GM19239 (cell line): ENCODE measurements around the gene C3orf85.

Experiments
- DNase-seq: peaks from one replicate; pipeline ENCODE4 v3.0.0; 2011; ENCODE audit warnings: low spot score; ENCODE audit not compliant: insufficient read length
- FAIRE-seq: peaks from 2 replicates; lab custom pipeline; 2011; peaks lifted over from hg19 to GRCh38; lab: Jason Lieb, UNC

The C3orf85 gene

GRCh38 chr3:109143646-109144045 lies 7.1 kb downstream of the C3orf85 start:
- no peak for FAIRE-seq

GRCh38 chr3:109149078-109149477 lies 12.6 kb downstream of the C3orf85 start:
- FAIRE-seq: no peak
- no peak for DNase-seq

More at GRCh38 chr3:109143646-109144045, 7.1 kb downstream of the C3orf85 start:
- no peak for DNase-seq

GRCh38 chr3:109152320-109152719 lies 15.8 kb downstream of the C3orf85 start:
- no peak for FAIRE-seq
- DNase-seq: no peak

- DNase-seq: no peak
- FAIRE-seq: no peak
Measured at GRCh38 chr3:109154979-109155378, 18.5 kb downstream of the C3orf85 start.

DNA sequence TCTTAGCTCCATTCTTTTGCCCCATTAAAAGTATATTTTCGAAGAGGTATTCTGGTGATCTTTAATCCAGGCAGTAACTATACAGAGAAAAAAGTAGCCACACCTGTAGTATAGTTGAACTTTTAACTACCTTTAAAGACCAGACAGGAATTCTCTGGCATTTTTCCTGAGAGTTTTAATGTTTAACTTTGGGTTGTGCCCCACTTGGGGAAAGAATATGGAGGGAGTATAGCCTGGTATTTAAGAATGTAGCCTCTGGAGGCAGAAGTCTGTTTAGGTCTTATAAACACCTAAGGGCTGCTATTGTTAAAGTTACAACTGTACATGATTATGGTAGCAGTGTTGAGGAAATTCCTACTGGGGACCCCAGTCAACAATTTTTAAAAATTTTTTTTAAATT lies 19.3 kb downstream of the C3orf85 start:
- no peak for FAIRE-seq

DNA sequence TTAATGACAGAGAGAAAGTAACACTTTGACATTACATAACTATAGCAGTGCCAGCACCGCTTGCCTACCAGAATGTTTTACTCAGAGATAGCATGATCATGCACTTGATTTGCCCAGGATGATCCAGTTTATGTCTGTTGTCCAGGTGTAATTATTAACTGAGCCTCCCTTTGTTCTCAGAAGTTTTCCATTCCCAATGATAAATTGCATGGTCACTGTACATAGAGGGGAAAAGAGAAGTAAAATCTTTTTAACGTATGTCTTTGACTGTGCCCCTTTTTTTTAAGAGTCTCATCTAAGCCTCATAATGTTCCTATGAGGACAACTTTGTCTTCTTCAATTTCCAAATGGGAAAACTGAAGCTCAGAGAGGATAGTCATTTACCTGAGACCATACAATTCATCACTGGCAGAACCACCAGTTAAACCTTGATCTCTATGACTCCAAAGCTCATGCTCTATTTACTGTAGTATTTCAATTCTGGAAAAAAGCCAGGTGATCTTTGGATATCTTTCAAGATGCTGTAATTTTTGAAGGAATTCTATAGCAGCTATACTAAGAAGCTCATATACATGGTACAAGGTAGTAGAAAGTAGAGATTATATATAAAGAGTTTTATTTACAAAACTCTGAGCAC lies 25.1 kb downstream of the C3orf85 start:
- FAIRE-seq: no peak

More for the DNA sequence above, 19.3 kb downstream of the C3orf85 start:
- no peak for DNase-seq

DNA sequence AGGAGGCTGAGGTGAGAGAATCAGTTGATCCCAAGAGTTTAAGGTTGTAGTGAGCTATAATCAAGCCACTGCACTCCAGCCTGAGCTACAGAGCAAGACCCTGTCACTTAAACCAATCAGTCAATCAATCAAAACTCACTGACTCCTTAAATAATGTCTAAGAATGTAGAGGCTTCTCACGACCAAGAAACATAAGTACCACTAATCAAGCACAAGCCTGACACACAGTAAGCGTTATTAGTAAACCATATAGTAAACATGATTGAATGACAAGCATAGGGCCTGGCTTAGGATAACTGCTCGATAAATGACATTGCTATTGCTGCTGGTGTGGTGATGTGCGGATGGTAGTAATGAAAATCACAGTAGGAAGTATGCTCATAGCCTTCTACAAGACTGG lies 29.4 kb downstream of the C3orf85 start:
- FAIRE-seq (no peak), DNase-seq (no peak)

More for the DNA sequence above, 25.1 kb downstream of the C3orf85 start:
- no peak for DNase-seq

DNA sequence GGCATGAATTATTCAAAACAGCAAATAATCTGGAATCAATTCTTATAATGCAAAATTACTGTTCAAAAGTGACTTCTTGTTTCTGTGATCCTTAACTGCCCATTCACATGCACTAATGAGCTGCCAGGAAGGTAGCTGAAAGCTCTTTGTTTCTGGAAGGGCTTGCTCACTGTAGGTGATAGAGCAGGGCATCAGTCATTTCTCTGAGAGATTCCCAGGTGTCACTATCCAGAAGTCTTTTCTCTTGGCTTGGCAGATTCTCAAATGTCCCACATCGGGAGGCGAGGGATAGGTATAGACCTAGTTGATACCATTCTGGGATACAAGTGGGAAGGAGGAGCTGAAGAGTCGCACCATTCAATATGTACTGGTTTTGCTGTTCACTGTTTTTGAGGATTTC lies 35.0 kb downstream of the C3orf85 start:
- FAIRE-seq (no peak), DNase-seq (no peak)

DNA sequence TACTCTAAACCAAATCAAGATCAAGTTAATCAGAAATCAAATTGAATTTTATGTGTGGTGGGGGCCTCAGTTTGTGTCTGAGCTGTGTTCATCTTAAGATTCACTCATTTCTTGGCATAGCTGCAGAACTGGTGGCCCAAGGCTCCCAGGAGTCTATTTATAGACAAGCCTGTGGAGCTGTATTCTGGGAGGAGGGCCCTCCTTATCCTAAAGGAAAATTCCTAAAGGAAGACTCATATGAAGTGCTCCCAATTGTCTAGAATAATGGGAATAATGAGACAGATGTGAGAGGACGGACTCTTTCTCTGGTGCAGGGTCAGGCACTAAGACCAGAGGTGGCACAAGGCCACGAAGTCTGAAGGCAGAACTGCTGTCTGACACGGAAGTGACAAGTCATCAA lies 38.9 kb downstream of the C3orf85 start:
- FAIRE-seq: no peak

DNA sequence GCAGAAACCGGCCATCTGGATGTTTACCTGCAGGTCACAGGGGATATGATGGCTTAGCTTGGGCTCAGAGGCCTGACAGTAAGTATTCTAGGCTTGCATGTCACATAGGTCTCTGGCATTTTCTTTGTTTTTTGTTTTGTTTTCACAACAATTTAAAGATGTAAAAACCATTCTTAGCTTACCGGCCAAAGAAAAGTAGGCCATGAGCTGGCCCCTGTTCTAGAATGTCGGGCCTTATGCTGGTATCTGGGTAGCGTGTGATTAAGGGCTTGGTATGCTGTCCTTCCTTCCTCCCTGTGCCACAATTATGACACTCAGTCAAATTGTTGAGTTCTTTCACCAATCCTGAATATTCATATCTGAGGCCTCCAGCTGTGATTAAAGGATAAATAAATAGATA lies 40.2 kb downstream of the C3orf85 start:
- FAIRE-seq (no peak), DNase-seq (no peak)

More for the DNA sequence above, 38.9 kb downstream of the C3orf85 start:
- no peak for DNase-seq

GRCh38 chr3:109177908-109178307 lies 41.4 kb downstream of the C3orf85 start:
- DNase-seq (no peak), FAIRE-seq (no peak)

DNA sequence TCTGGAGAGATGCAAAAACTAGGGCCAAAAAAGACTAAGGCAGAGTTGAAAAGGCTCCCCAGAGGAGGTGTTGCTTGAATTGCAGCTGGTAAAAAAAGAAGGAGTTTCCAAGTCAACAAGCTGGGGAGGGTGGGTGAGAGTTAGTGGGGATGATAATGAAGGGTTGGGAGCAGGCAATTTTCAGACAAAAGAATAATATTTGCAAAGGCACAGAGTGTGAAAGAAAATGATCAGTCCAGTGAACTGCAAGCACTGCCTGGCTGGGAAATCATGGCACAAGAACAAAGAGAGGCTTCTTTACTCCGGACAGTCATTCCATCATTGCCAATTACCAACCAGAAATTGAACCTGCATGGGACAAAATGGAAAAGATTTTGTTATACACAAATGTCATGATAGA lies 42.2 kb downstream of the C3orf85 start:
- DNase-seq (no peak), FAIRE-seq (no peak)

- DNase-seq (no peak), FAIRE-seq (no peak)
Measured at GRCh38 chr3:109184726-109185125, 48.2 kb downstream of the C3orf85 start.

DNA sequence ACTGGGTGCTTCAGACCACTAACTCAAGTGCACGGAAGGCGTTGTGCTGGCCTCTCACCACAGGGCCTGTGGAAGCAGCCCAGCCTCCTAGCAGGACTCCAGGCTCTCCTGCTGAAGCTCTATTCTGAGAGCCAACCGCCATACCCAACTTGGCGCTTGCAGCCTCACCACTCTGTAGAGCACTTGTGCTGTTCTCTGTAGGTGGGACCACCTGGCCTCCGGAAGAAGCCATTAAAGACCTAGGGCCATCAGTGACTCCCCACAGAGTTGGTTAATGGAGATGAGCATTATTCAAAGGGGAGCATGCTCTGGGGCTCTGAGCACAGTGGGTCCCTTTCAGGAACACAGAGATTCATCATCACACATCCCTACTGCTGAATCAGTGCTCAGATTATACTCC lies 50.9 kb downstream of the C3orf85 start:
- no peak for FAIRE-seq
- no peak for DNase-seq

DNA sequence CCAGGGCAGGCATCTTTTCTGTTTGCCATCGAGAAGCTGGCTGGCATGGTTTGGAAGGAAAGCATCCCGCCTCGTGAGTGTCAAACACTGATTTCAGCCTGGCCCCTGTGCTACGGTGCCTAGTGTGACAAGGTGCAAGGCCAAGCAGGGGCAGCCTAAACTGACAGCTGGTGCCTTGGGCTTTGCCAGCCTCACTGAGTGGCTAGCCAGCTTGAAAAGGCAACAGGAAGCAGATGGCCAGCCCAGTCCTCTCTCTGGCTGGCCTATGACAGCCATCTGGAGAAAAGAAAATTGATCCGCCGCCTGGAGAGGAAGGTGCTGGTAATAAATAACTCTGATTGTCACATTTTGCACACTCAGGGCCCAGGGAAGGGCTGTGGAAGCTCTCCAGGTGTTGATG lies 52.2 kb downstream of the C3orf85 start:
- DNase-seq: no peak
- no peak for FAIRE-seq

DNA sequence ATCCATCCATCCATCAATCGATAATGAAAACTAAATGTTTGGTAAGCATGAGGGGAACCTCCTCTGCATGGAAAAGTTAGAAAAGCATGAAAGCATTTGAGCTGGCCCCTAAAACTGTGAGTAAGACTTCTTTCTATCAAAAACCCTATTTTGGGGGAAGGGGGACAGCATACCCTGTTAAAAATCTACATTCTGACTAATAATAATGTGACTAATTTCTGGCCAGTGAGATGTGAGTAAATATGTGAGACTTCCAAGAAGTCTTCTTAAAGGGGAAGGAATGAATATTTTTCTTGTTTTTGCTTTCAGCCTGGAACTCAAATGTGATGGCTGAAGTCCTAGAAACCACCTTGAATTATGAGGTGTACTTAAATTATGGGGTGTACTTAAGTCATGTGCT lies 54.9 kb downstream of the C3orf85 start:
- no peak for FAIRE-seq
- DNase-seq: no peak

GRCh38 chr3:109195815-109196214 lies 59.3 kb downstream of the C3orf85 start:
- FAIRE-seq (no peak), DNase-seq (no peak)
